ENCODE results near the gene KRTAP19-6. TPM values are rescaled to one million over a fixed set of nuclear protein-coding genes. Genes with fewer than 3 reads are reported as not detected.
"Not testable (repeated sequence)": the region's sequence is repeated elsewhere in the genome, so short reads cannot be mapped to it uniquely, and the experiment has no call there.

Gene KRTAP19-6
- total and polyA plus RNA-seq, 4 experiments from 2014 or later: not detected

- H3K27ac Mint-ChIP-seq; H3K9me3 ChIP-seq (ENCODE audit: control insufficient read depth in 1 of 2, low read length in 2 of 2); H3K36me3 Mint-ChIP-seq; H3K9me3 Mint-ChIP-seq; H3K27ac ChIP-seq (ENCODE audit: low read depth, low read length); H3K4me3 Mint-ChIP-seq; H3K4me1 Mint-ChIP-seq; H3K4me1 ChIP-seq (ENCODE audit: insufficient read depth, low read length); H3K36me3 ChIP-seq (ENCODE audit: insufficient read depth, low read length); H3K27me3 Mint-ChIP-seq; H3K4me3 ChIP-seq (ENCODE audit: low read length in 2 of 2); POLR2A ChIA-PET (ENCODE audit: partially characterized antibody); H3K27me3 ChIP-seq (ENCODE audit: insufficient read depth, low read length): not testable (repeated sequence)
- intact Hi-C loops (cut with micrococcal nuclease): loop anchor here (2.0 kb wide), 1 partner anchor 581 kb away; no protein-coding TSS in a partner anchor
- CTCF ChIA-PET (ENCODE audit: partially characterized antibody): interaction anchor here (1.3 to 1.4 kb wide), 2 partner anchors 11 to 582 kb away, joined by 3 to 5 read pairs; no protein-coding TSS in a partner anchor
- peak in 1 of 5 donors; percentile 0 for DNase-seq
Observed at GRCh38 chr21:30505621-30506205, 36.0 kb downstream of the KRTAP19-6 start.

- intact Hi-C loops (cut with micrococcal nuclease): no loop called here
- no peaks in the 10 kb centered on the region for H3K36me3 Mint-ChIP-seq
Observed at GRCh38 chr21:30502041-30502440, 39.6 kb downstream of the KRTAP19-6 start, which contains the start of gene KRTAP19-5. KRTAP19-5 (minus strand) TSS chr21:30502141; CDS start chr21:30502090, 51 bp downstream.

GRCh38 chr21:30497065-30497464 is 44.6 kb downstream of the KRTAP19-6 start, which contains the start of gene KRTAP19-4:
KRTAP19-4 (minus strand) TSS chr21:30497165; CDS start chr21:30497110, 55 bp downstream.
- Histone ChIP-seq H3K4me3 (ENCODE audit: low read length in 2 of 2) (no peak within 1 kb of the TSS), H3K4me1 (ENCODE audit: insufficient read depth, low read length) (no peaks in the 10 kb centered on the region), H3K27me3 (ENCODE audit: insufficient read depth, low read length) (no peaks in the 10 kb centered on the region), H3K9me3 (ENCODE audit: control insufficient read depth in 1 of 2, low read length in 2 of 2) (no peaks in the 10 kb centered on the region), H3K27ac (ENCODE audit: low read depth, low read length) (no peak within 1 kb of the TSS), H3K36me3 (ENCODE audit: insufficient read depth, low read length) (no peaks in the 10 kb centered on the region)
- ChIA-PET CTCF (ENCODE audit: partially characterized antibody) (no interaction called here), POLR2A (ENCODE audit: partially characterized antibody) (no interaction called here)
- Mint-ChIP-seq H3K36me3 (no peaks in the 10 kb centered on the region), H3K27ac (no peak within 1 kb of the TSS), H3K27me3 (no peaks in the 10 kb centered on the region), H3K4me3 (no peak within 1 kb of the TSS), H3K9me3 (peaks cover 0 to 3% (median 0%) of the 10 kb centered on the region in 8 donors), H3K4me1 (no peaks in the 10 kb centered on the region)
- DNase-seq: no peak
- intact Hi-C loops (cut with micrococcal nuclease): no loop called here

More at GRCh38 chr21:30502041-30502440, 39.6 kb downstream of the KRTAP19-6 start, which contains the start of gene KRTAP19-5:
- POLR2A ChIA-PET (ENCODE audit: partially characterized antibody): no interaction called here
- Mint-ChIP-seq H3K4me3 (no peak within 1 kb of the TSS), H3K27ac (no peak within 1 kb of the TSS), H3K9me3 (peaks cover 0 to 2% (median 0%) of the 10 kb centered on the region in 8 donors), H3K4me1 (no peaks in the 10 kb centered on the region), H3K27me3 (no peaks in the 10 kb centered on the region)
- H3K4me3 ChIP-seq (ENCODE audit: low read length in 2 of 2): no peak within 1 kb of the TSS
- no peak for DNase-seq
- no peaks in the 10 kb centered on the region for H3K9me3 ChIP-seq (ENCODE audit: control insufficient read depth in 1 of 2, low read length in 2 of 2)
- H3K36me3 ChIP-seq (ENCODE audit: insufficient read depth, low read length): no peaks in the 10 kb centered on the region
- CTCF ChIA-PET (ENCODE audit: partially characterized antibody): no interaction called here
- no peak within 1 kb of the TSS for H3K27ac ChIP-seq (ENCODE audit: low read depth, low read length)
- no peaks in the 10 kb centered on the region for H3K4me1 ChIP-seq (ENCODE audit: insufficient read depth, low read length)
- no peaks in the 10 kb centered on the region for H3K27me3 ChIP-seq (ENCODE audit: insufficient read depth, low read length)

GRCh38 chr21:30491963-30492428 is 49.7 kb downstream of the KRTAP19-6 start, which contains the start of gene KRTAP19-3:
KRTAP19-3 (minus strand) TSS chr21:30492013; CDS start chr21:30491957, 56 bp downstream.
- Histone ChIP-seq H3K4me3 (ENCODE audit: low read length in 2 of 2) (no peak within 1 kb of the TSS), H3K36me3 (ENCODE audit: insufficient read depth, low read length) (no peaks in the 10 kb centered on the region), H3K9me3 (ENCODE audit: control insufficient read depth in 1 of 2, low read length in 2 of 2) (no peaks in the 10 kb centered on the region), H3K4me1 (ENCODE audit: insufficient read depth, low read length) (no peaks in the 10 kb centered on the region), H3K27me3 (ENCODE audit: insufficient read depth, low read length) (no peaks in the 10 kb centered on the region), H3K27ac (ENCODE audit: low read depth, low read length) (no peak within 1 kb of the TSS)
- DNase-seq: no peak
- peaks cover 0 to 5% (median 2%) of the 10 kb centered on the region in 8 donors for H3K9me3 Mint-ChIP-seq
- no peak within 1 kb of the TSS for H3K27ac Mint-ChIP-seq
- no peaks in the 10 kb centered on the region for H3K36me3 Mint-ChIP-seq
- CTCF ChIA-PET (ENCODE audit: partially characterized antibody): no interaction called here
- intact Hi-C loops (cut with micrococcal nuclease): no loop called here
- H3K27me3 Mint-ChIP-seq: no peaks in the 10 kb centered on the region
- H3K4me3 Mint-ChIP-seq: no peak within 1 kb of the TSS
- POLR2A ChIA-PET (ENCODE audit: partially characterized antibody): no interaction called here
- no peaks in the 10 kb centered on the region for H3K4me1 Mint-ChIP-seq

Other genes starting within 250 kb of the KRTAP19-6 start
- not detected for gene KRTAP26-1, start 221.5 kb downstream of the KRTAP19-6 start, total RNA-seq
- gene KRTAP26-1, start 221.5 kb downstream of the KRTAP19-6 start, polyA plus RNA-seq: not detected
- gene KRTAP27-1, start 204.2 kb downstream of the KRTAP19-6 start, total RNA-seq: not detected
- gene KRTAP27-1, start 204.2 kb downstream of the KRTAP19-6 start, polyA plus RNA-seq: not detected
- not detected for gene KRTAP23-1, start 193.3 kb downstream of the KRTAP19-6 start, total RNA-seq
- not detected for gene KRTAP23-1, start 193.3 kb downstream of the KRTAP19-6 start, polyA plus RNA-seq
- gene KRTAP13-2, start 169.6 kb downstream of the KRTAP19-6 start, total RNA-seq: not detected
- gene KRTAP13-2, start 169.6 kb downstream of the KRTAP19-6 start, polyA plus RNA-seq: not detected
- gene KRTAP13-1, start 145.8 kb downstream of the KRTAP19-6 start, total RNA-seq: not detected
- not detected for gene KRTAP13-1, start 145.8 kb downstream of the KRTAP19-6 start, polyA plus RNA-seq
- not detected for gene KRTAP13-3, start 115.9 kb downstream of the KRTAP19-6 start, total RNA-seq
- not detected for gene KRTAP13-3, start 115.9 kb downstream of the KRTAP19-6 start, polyA plus RNA-seq
- not detected for gene KRTAP13-4, start 111.6 kb downstream of the KRTAP19-6 start, total RNA-seq
- gene KRTAP13-4, start 111.6 kb downstream of the KRTAP19-6 start, polyA plus RNA-seq: not detected
- gene KRTAP15-1, start 101.6 kb downstream of the KRTAP19-6 start, total RNA-seq: not detected
- gene KRTAP15-1, start 101.6 kb downstream of the KRTAP19-6 start, polyA plus RNA-seq: not detected
- not detected for gene KRTAP19-1, start 61.5 kb downstream of the KRTAP19-6 start, total RNA-seq
- gene KRTAP19-1, start 61.5 kb downstream of the KRTAP19-6 start, polyA plus RNA-seq: not detected
- gene KRTAP19-2, start 54.4 kb downstream of the KRTAP19-6 start, total RNA-seq: not detected
- gene KRTAP19-2, start 54.4 kb downstream of the KRTAP19-6 start, polyA plus RNA-seq: not detected
- not detected for gene KRTAP19-3, start 49.9 kb downstream of the KRTAP19-6 start, total RNA-seq
- not detected for gene KRTAP19-3, start 49.9 kb downstream of the KRTAP19-6 start, polyA plus RNA-seq
- gene KRTAP19-4, start 44.7 kb downstream of the KRTAP19-6 start, total RNA-seq: not detected
- not detected for gene KRTAP19-4, start 44.7 kb downstream of the KRTAP19-6 start, polyA plus RNA-seq
- gene KRTAP19-5, start 39.7 kb downstream of the KRTAP19-6 start, total RNA-seq: not detected
- gene KRTAP19-5, start 39.7 kb downstream of the KRTAP19-6 start, polyA plus RNA-seq: not detected
- gene KRTAP19-7, start 19.4 kb upstream of the KRTAP19-6 start, total RNA-seq: not detected
- gene KRTAP19-7, start 19.4 kb upstream of the KRTAP19-6 start, polyA plus RNA-seq: not detected
- not detected for gene KRTAP22-2, start 48.5 kb upstream of the KRTAP19-6 start, total RNA-seq
- not detected for gene KRTAP22-2, start 48.5 kb upstream of the KRTAP19-6 start, polyA plus RNA-seq
- gene KRTAP6-3, start 50.6 kb upstream of the KRTAP19-6 start, total RNA-seq: not detected
- not detected for gene KRTAP6-3, start 50.6 kb upstream of the KRTAP19-6 start, polyA plus RNA-seq
- gene KRTAP6-2, start 57.0 kb upstream of the KRTAP19-6 start, total RNA-seq: not detected
- gene KRTAP6-2, start 57.0 kb upstream of the KRTAP19-6 start, polyA plus RNA-seq: not detected
- gene KRTAP22-1, start 59.2 kb upstream of the KRTAP19-6 start, total RNA-seq: not detected
- not detected for gene KRTAP22-1, start 59.2 kb upstream of the KRTAP19-6 start, polyA plus RNA-seq
- gene KRTAP6-1, start 72.1 kb upstream of the KRTAP19-6 start, total RNA-seq: not detected
- not detected for gene KRTAP6-1, start 72.1 kb upstream of the KRTAP19-6 start, polyA plus RNA-seq
- gene KRTAP20-1, start 74.6 kb upstream of the KRTAP19-6 start, total RNA-seq: not detected
- gene KRTAP20-1, start 74.6 kb upstream of the KRTAP19-6 start, polyA plus RNA-seq: not detected
- gene KRTAP20-4, start 78.8 kb upstream of the KRTAP19-6 start, total RNA-seq: not detected
- not detected for gene KRTAP20-4, start 78.8 kb upstream of the KRTAP19-6 start, polyA plus RNA-seq
- not detected for gene KRTAP20-2, start 93.3 kb upstream of the KRTAP19-6 start, total RNA-seq
- not detected for gene KRTAP20-2, start 93.3 kb upstream of the KRTAP19-6 start, polyA plus RNA-seq
- not detected for gene KRTAP20-3, start 101.0 kb upstream of the KRTAP19-6 start, total RNA-seq
- not detected for gene KRTAP20-3, start 101.0 kb upstream of the KRTAP19-6 start, polyA plus RNA-seq
- gene KRTAP21-3, start 176.9 kb upstream of the KRTAP19-6 start, total RNA-seq: not detected
- gene KRTAP21-3, start 176.9 kb upstream of the KRTAP19-6 start, polyA plus RNA-seq: not detected
- not detected for gene KRTAP21-2, start 205.4 kb upstream of the KRTAP19-6 start, total RNA-seq
- not detected for gene KRTAP21-2, start 205.4 kb upstream of the KRTAP19-6 start, polyA plus RNA-seq
- gene KRTAP21-1, start 213.6 kb upstream of the KRTAP19-6 start, total RNA-seq: not detected
- not detected for gene KRTAP21-1, start 213.6 kb upstream of the KRTAP19-6 start, polyA plus RNA-seq